ENCODE results near the gene CST3. TPM values are rescaled to one million over a fixed set of nuclear protein-coding genes. Genes with fewer than 3 reads are reported as not detected.
A peak's percentile ranks its signal among the peaks of the same experiment; 100 is the strongest.
"Not testable (repeated sequence)": the region's sequence is repeated elsewhere in the genome, so short reads cannot be mapped to it uniquely, and the experiment has no call there.

Gene CST3, protein sequence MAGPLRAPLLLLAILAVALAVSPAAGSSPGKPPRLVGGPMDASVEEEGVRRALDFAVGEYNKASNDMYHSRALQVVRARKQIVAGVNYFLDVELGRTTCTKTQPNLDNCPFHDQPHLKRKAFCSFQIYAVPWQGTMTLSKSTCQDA
- total RNA-seq (ENCODE audit: low replicate concordance) = 291 and 483 TPM in 2 replicates
- long read RNA-seq, transcript CST3-201 (3 exons, 873 nt) = major isoform, 12 of 13 reads
- long read RNA-seq, partial matches to known transcripts = 0 of 13 reads
- long read RNA-seq, other reads (novel, unspliced or antisense) = 0 of 13 reads

DNA sequence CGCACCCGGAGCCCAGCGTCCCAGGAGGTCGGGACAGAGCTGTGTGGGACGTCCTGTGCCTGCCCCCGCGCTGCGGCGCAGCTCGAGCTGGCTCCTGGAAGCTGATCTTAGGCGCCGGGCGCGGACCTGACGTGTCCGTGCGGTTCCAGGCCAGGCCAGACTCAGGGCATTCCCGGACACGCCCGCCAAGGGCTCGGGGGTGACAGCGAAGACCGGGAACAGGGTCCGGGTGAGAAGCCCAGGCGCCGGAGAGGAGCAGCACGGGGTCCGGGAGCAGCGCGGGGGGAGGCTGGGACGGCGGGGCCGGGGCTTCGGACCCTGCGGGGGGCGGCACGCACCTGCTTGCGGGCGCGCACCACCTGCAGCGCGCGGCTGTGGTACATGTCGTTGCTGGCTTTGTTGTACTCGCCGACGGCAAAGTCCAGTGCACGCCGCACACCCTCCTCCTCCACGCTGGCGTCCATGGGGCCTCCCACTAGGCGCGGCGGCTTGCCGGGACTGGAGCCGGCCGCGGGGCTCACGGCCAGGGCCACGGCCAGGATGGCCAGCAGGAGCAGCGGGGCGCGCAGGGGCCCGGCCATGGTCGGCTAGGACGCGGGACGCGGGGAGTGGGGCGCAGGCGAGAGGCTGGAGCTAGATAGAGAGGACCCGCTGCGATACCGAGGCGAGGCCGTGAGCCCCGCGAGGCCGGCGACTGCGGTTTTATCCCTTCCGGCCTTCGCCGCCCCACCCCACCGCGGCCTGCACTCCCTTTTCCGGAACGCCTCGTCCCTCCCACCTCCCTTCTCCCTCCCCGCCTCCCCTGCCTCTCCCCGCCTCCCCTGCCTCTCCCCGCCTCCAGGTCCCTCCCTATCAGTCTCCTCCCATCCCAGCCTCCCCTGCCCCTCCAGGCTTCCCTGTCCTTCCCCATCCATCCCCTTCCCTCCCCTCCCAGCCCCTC, at the start of gene CST3:
Gene CST3 (minus strand): TSS at position 674 of the 940 bp plus-strand sequence. CDS start 93 bp downstream, at position 581.
- TF ChIP-seq, protein P1, sequence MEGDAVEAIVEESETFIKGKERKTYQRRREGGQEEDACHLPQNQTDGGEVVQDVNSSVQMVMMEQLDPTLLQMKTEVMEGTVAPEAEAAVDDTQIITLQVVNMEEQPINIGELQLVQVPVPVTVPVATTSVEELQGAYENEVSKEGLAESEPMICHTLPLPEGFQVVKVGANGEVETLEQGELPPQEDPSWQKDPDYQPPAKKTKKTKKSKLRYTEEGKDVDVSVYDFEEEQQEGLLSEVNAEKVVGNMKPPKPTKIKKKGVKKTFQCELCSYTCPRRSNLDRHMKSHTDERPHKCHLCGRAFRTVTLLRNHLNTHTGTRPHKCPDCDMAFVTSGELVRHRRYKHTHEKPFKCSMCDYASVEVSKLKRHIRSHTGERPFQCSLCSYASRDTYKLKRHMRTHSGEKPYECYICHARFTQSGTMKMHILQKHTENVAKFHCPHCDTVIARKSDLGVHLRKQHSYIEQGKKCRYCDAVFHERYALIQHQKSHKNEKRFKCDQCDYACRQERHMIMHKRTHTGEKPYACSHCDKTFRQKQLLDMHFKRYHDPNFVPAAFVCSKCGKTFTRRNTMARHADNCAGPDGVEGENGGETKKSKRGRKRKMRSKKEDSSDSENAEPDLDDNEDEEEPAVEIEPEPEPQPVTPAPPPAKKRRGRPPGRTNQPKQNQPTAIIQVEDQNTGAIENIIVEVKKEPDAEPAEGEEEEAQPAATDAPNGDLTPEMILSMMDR (conservative IDR thresholded peaks at IDR 0.05) = no peak
- peaks cover 9% of the 10 kb centered on the region for H3K4me1 Mint-ChIP-seq (ENCODE audit: unreplicated experiment)
- peaks cover 7% of the 10 kb centered on the region for H3K36me3 Mint-ChIP-seq
- DNase-seq (ENCODE audit: extremely low spot score, unreplicated experiment) = peak; percentile 85
- H3K4me3 Mint-ChIP-seq = peak within 1 kb of the TSS; percentile 91
- no peaks in the 10 kb centered on the region for H3K27me3 Mint-ChIP-seq
- peak within 1 kb of the TSS; percentile 88 for H3K27ac Mint-ChIP-seq
- no peaks in the 10 kb centered on the region for H3K9me3 Mint-ChIP-seq

GRCh38 chr20:23686046-23686750, 48.4 kb upstream of the CST3 start:
- Mint-ChIP-seq H3K27ac (no peak overlapping the region), H3K9me3 (no peaks in the 10 kb centered on the region), H3K36me3 (no peaks in the 10 kb centered on the region), H3K4me1 (ENCODE audit: unreplicated experiment) (no peaks in the 10 kb centered on the region), H3K4me3 (no peak overlapping the region), H3K27me3 (peaks cover 3% of the 10 kb centered on the region)
- no peak for DNase-seq (ENCODE audit: extremely low spot score, unreplicated experiment)
- TF ChIP-seq, protein P1 (conservative IDR thresholded peaks at IDR 0.05) = no peak

DNA sequence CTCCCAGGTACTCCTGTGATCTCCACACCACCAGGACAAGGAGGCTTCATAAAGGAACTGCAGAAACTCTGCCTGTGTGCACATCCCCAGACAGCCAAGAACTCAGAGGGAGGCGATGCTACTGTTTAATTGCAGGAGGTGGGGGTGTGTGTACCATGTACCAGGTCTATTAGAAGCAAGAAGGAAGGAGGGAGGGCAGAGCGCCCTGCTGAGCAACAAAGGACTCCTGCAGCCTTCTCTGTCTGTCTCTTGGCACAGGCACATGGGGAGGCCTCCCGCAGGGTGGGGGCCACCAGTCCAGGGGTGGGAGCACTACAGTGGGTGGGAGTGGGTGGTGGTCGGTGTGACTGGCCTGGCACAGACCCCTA, 47.8 kb upstream of the CST3 start:
- not testable (repeated sequence) for H3K4me1 Mint-ChIP-seq (ENCODE audit: unreplicated experiment); H3K9me3 Mint-ChIP-seq

DNA sequence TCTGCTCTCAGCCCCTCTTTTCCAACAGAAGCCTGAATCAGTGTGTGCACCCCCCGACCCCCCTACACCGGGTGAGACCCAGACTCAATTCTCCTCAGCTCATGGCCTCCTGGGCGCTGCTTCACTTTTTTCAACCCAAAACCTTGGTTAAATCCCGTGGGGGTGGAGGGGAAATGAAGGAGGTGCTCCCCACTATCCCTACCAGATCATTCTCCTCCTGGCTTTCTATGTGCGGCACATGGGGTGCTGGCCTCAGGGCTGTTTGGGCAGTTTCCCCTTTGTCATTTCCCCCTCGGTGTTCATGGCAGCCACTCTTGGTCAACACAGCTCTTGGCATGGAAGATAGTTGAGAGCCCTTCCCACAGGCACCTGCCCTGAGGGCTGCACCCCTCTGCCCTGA, 46.5 kb upstream of the CST3 start:
- H3K4me1 Mint-ChIP-seq (ENCODE audit: unreplicated experiment) = no peaks in the 10 kb centered on the region
- no peak overlapping the region for H3K27ac Mint-ChIP-seq
- peaks cover 7% of the 10 kb centered on the region for H3K27me3 Mint-ChIP-seq
- H3K9me3 Mint-ChIP-seq = no peaks in the 10 kb centered on the region
- TF ChIP-seq, protein P1 (conservative IDR thresholded peaks at IDR 0.05) = no peak
- no peak overlapping the region for H3K4me3 Mint-ChIP-seq
- no peak for DNase-seq (ENCODE audit: extremely low spot score, unreplicated experiment)
- H3K36me3 Mint-ChIP-seq = no peaks in the 10 kb centered on the region

More for the DNA sequence above, 47.8 kb upstream of the CST3 start:
- not testable (repeated sequence) for H3K4me3 Mint-ChIP-seq; H3K36me3 Mint-ChIP-seq; H3K27me3 Mint-ChIP-seq; DNase-seq (ENCODE audit: extremely low spot score, unreplicated experiment); H3K27ac Mint-ChIP-seq

- H3K4me3 Mint-ChIP-seq = no peak overlapping the region
- no peaks in the 10 kb centered on the region for H3K4me1 Mint-ChIP-seq (ENCODE audit: unreplicated experiment)
- TF ChIP-seq, protein P1 (conservative IDR thresholded peaks at IDR 0.05) = no peak
- no peak for DNase-seq (ENCODE audit: extremely low spot score, unreplicated experiment)
- H3K36me3 Mint-ChIP-seq = no peaks in the 10 kb centered on the region
- H3K27me3 Mint-ChIP-seq = peaks cover 7% of the 10 kb centered on the region
- H3K9me3 Mint-ChIP-seq = no peaks in the 10 kb centered on the region
- no peak overlapping the region for H3K27ac Mint-ChIP-seq
Observed at GRCh38 chr20:23683807-23684206, 46.1 kb upstream of the CST3 start.
